ENCODE measurements around the gene HOXB9. TPM values are rescaled to one million over a fixed set of nuclear protein-coding genes. Genes with fewer than 3 reads are reported as not detected.

Gene HOXB9
- total RNA-seq, 3 donors from 2014 or later (not counting 1 experiment from before 2014, with no cell fraction given) = 0.12 to 1.0 (median 0.18) TPM

GRCh38 chr17:48610282-48611211 is 15.6 kb downstream of the HOXB9 start, which contains the start of gene HOXB7:
TSS of gene HOXB7 (minus strand) at chr17:48611017. CDS start at chr17:48610918, 99 bp downstream.
- WGBS (ENCODE audit: insufficient coverage) = under 1% methylated on average over 78 of the region's 79 CpGs
- peak; percentile 28 to 59 (median 39) for ATAC-seq
- peak within 1 kb of the TSS; percentile 98 for H3K4me3 Mint-ChIP-seq
- no peaks in the 10 kb centered on the region for H3K9me3 Mint-ChIP-seq
- peak within 1 kb of the TSS; percentile 31 for H3K27ac ChIP-seq (ENCODE audit: low read length)
- H3K27ac Mint-ChIP-seq = peak within 1 kb of the TSS; percentile 43 to 78
- no peaks in the 10 kb centered on the region for H3K36me3 Mint-ChIP-seq
- no peaks in the 10 kb centered on the region for H3K36me3 ChIP-seq (ENCODE audit: control insufficient read depth, insufficient read depth, low read length)
- H3K27me3 ChIP-seq (ENCODE audit: control insufficient read depth, insufficient read depth, low read length) = peaks cover 39% of the 10 kb centered on the region
- peak within 1 kb of the TSS; percentile 85 for H3K4me3 ChIP-seq (ENCODE audit: low read length)
- peaks cover 53% of the 10 kb centered on the region for H3K4me1 ChIP-seq (ENCODE audit: control insufficient read depth, insufficient read depth, low read length)
- intact Hi-C loops (cut with micrococcal nuclease) = loop anchor here (5.0 to 10.0 kb wide), 2 partner anchors 112 to 144 kb away; partner anchors contain the start of genes PRAC1 and PRAC2
- peaks cover 30 to 48% of the 10 kb centered on the region in 2 donors for H3K27me3 Mint-ChIP-seq (ENCODE audit: low read depth in 2 of 2)
- TF ChIP-seq CTCF (IDR thresholded peaks at IDR 0.05) = no peak
- no peaks in the 10 kb centered on the region for H3K9me3 ChIP-seq (ENCODE audit: control insufficient read depth, insufficient read depth, low read length)
- H3K4me1 Mint-ChIP-seq = peaks cover 43 to 48% of the 10 kb centered on the region in 2 donors
- peak; percentile 68 to 75 for DNase-seq

GRCh38 chr17:48609759-48610281 is 16.3 kb downstream of the HOXB9 start:
- intact Hi-C loops (cut with micrococcal nuclease) = loop anchor here (5.0 to 10.0 kb wide), 2 partner anchors 112 to 145 kb away; partner anchors contain the start of genes PRAC1 and PRAC2
- H3K36me3 Mint-ChIP-seq = no peaks in the 10 kb centered on the region
- WGBS (ENCODE audit: insufficient coverage) = 6% methylated on average over 12 of the region's 15 CpGs
- peaks cover 25 to 48% of the 10 kb centered on the region in 2 donors for H3K27me3 Mint-ChIP-seq (ENCODE audit: low read depth in 2 of 2)
- H3K4me3 ChIP-seq (ENCODE audit: low read length) = peak overlapping the region; percentile 85
- DNase-seq = no peak
- no peaks in the 10 kb centered on the region for H3K9me3 Mint-ChIP-seq
- peak overlapping the region; percentile 98 for H3K4me3 Mint-ChIP-seq
- H3K36me3 ChIP-seq (ENCODE audit: control insufficient read depth, insufficient read depth, low read length) = no peaks in the 10 kb centered on the region
- ATAC-seq = no peak
- no peak overlapping the region for H3K27ac ChIP-seq (ENCODE audit: low read length)
- no peaks in the 10 kb centered on the region for H3K9me3 ChIP-seq (ENCODE audit: control insufficient read depth, insufficient read depth, low read length)
- no peak overlapping the region for H3K27ac Mint-ChIP-seq
- peaks cover 39 to 44% of the 10 kb centered on the region in 2 donors for H3K4me1 Mint-ChIP-seq
- H3K4me1 ChIP-seq (ENCODE audit: control insufficient read depth, insufficient read depth, low read length) = peaks cover 50% of the 10 kb centered on the region
- H3K27me3 ChIP-seq (ENCODE audit: control insufficient read depth, insufficient read depth, low read length) = peaks cover 38% of the 10 kb centered on the region
- no peak for TF ChIP-seq CTCF (IDR thresholded peaks at IDR 0.05)

GRCh38 chr17:48609033-48609432 is 17.1 kb downstream of the HOXB9 start:
- Histone ChIP-seq H3K36me3 (ENCODE audit: control insufficient read depth, insufficient read depth, low read length) (no peaks in the 10 kb centered on the region), H3K27ac (ENCODE audit: low read length) (no peak overlapping the region), H3K9me3 (ENCODE audit: control insufficient read depth, insufficient read depth, low read length) (no peaks in the 10 kb centered on the region), H3K27me3 (ENCODE audit: control insufficient read depth, insufficient read depth, low read length) (peaks cover 39% of the 10 kb centered on the region), H3K4me3 (ENCODE audit: low read length) (no peak overlapping the region), H3K4me1 (ENCODE audit: control insufficient read depth, insufficient read depth, low read length) (peaks cover 42% of the 10 kb centered on the region)
- Mint-ChIP-seq H3K4me3 (peak overlapping the region; percentile 49), H3K27ac (no peak overlapping the region), H3K36me3 (no peaks in the 10 kb centered on the region), H3K27me3 (ENCODE audit: low read depth in 2 of 2) (peaks cover 22 to 49% of the 10 kb centered on the region in 2 donors), H3K9me3 (no peaks in the 10 kb centered on the region), H3K4me1 (peaks cover 31 to 36% of the 10 kb centered on the region in 2 donors)
- TF ChIP-seq CTCF (IDR thresholded peaks at IDR 0.05) = no peak
- ATAC-seq (no peak), DNase-seq (no peak)
- intact Hi-C loops (cut with micrococcal nuclease) = no loop called here

All from natural killer cell (primary cell).